Measurements from ENCODE around the gene DOLPP1. TPM values are rescaled to one million over a fixed set of nuclear protein-coding genes. Genes with fewer than 3 reads are reported as not detected.

DOLPP1 gene
- total and polyA plus RNA-seq, 2 of the 13 experiments (the other 11 are each of a cell fraction or from before 2014, with no cell fraction given) = 21.0 to 34.1 TPM

GRCh38 chr9:129110740-129111527 is 30.0 kb downstream of the DOLPP1 start, which contains the start of the genes CRAT and PTPA (continued):
- TF ChIP-seq RAD21 (CRISPR knock-in tag; IDR thresholded peaks at IDR 0.05) = peak; percentile 33; the same call in 1 of the 2 replicates
- TF ChIP-seq, protein P1, sequence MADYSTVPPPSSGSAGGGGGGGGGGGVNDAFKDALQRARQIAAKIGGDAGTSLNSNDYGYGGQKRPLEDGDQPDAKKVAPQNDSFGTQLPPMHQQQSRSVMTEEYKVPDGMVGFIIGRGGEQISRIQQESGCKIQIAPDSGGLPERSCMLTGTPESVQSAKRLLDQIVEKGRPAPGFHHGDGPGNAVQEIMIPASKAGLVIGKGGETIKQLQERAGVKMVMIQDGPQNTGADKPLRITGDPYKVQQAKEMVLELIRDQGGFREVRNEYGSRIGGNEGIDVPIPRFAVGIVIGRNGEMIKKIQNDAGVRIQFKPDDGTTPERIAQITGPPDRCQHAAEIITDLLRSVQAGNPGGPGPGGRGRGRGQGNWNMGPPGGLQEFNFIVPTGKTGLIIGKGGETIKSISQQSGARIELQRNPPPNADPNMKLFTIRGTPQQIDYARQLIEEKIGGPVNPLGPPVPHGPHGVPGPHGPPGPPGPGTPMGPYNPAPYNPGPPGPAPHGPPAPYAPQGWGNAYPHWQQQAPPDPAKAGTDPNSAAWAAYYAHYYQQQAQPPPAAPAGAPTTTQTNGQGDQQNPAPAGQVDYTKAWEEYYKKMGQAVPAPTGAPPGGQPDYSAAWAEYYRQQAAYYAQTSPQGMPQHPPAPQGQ (CRISPR knock-in tag; IDR thresholded peaks at IDR 0.05; ENCODE audit: borderline replicate concordance) = 0 out of 2 replicates have a peak, but pooled peaks have one; percentile 81
- peak; percentile 63; the same call in 1 of the 2 replicates for TF ChIP-seq ZNF335 (CRISPR knock-in tag; IDR thresholded peaks at IDR 0.05)
- peak; percentile 79; the same call in 1 of the 2 replicates for TF ChIP-seq MYPOP (CRISPR knock-in tag; IDR thresholded peaks at IDR 0.05)
- TF ChIP-seq SIN3A (IDR thresholded peaks at IDR 0.05; ENCODE audit: borderline replicate concordance, low read depth, low read length) = peak; percentile 84; the same call in 1 of the 2 replicates
- TF ChIP-seq ZNF446 (CRISPR knock-in tag; IDR thresholded peaks at IDR 0.05) = peak; percentile 27; the same call in 1 of the 2 replicates
- 0 out of 2 replicates have a peak, but pooled peaks have one; percentile 12 for TF ChIP-seq TBP (CRISPR knock-in tag; IDR thresholded peaks at IDR 0.05)
- TF ChIP-seq PCBP1 (IDR thresholded peaks at IDR 0.05; ENCODE audit: borderline replicate concordance, low read depth, low read length) = no peak
- TF ChIP-seq POLR2AphosphoS5 (IDR thresholded peaks at IDR 0.05; ENCODE audit: low read depth, low read length) = peak; percentile 99
- TF ChIP-seq HDAC1 (CRISPR knock-in tag; IDR thresholded peaks at IDR 0.05) = peak; percentile 11; the same call in 1 of the 2 replicates
- TF ChIP-seq ZNF543 (CRISPR knock-in tag; IDR thresholded peaks at IDR 0.05) = peak; percentile 31; the same call in 1 of the 2 replicates
- TF ChIP-seq POLR2G (IDR thresholded peaks at IDR 0.05; ENCODE audit: low read depth, low read length) = peak; percentile 94
- peak; percentile 17; the same call in 1 of the 2 replicates for TF ChIP-seq THRA (CRISPR knock-in tag; IDR thresholded peaks at IDR 0.05; ENCODE audit: borderline replicate concordance)
- TF ChIP-seq RBM22 (optimal IDR thresholded peaks at IDR 0.05; ENCODE audit: low read length) = peak; percentile 26
- TF ChIP-seq SP5 (CRISPR knock-in tag; IDR thresholded peaks at IDR 0.05; ENCODE audit: borderline replicate concordance, low read depth) = peak; percentile 32; the same call in 1 of the 2 replicates
- TF ChIP-seq SP1 (IDR thresholded peaks at IDR 0.05) = no peak
- peak; percentile 77 for TF ChIP-seq SP1 (CRISPR knock-in tag; IDR thresholded peaks at IDR 0.05)
- 0 out of 2 replicates have a peak, but pooled peaks have one; percentile 16 for TF ChIP-seq HOXA5 (CRISPR knock-in tag; IDR thresholded peaks at IDR 0.05)
- TF ChIP-seq NR2C2 (CRISPR knock-in tag; IDR thresholded peaks at IDR 0.05; ENCODE audit: borderline replicate concordance) = peak; percentile 51; the same call in 1 of the 2 replicates
- peak; percentile 88 for TF ChIP-seq ZNF414 (CRISPR knock-in tag; IDR thresholded peaks at IDR 0.05)
- TF ChIP-seq TCF12 (IDR thresholded peaks at IDR 0.05) = no peak
- 0 out of 2 replicates have a peak, but pooled peaks have one; percentile 7 for TF ChIP-seq TCF12 (CRISPR knock-in tag; IDR thresholded peaks at IDR 0.05)
- 0 out of 2 replicates have a peak, but pooled peaks have one; percentile 82 for TF ChIP-seq ZNF251 (CRISPR knock-in tag; IDR thresholded peaks at IDR 0.05)
- peak; percentile 79; the same call in 1 of the 2 replicates for TF ChIP-seq GATA4 (IDR thresholded peaks at IDR 0.05; ENCODE audit: borderline replicate concordance, low read depth)
- peak; percentile 19; the same call in 1 of the 2 replicates for TF ChIP-seq ZNF431 (CRISPR knock-in tag; IDR thresholded peaks at IDR 0.05; ENCODE audit: borderline replicate concordance, low read depth)

Measured in HepG2 (cell line).